Left lung (tissue), 10 donors: ENCODE results near the gene CWC25. TPM values are rescaled to one million over a fixed set of nuclear protein-coding genes. Genes with fewer than 3 reads are reported as not detected.

Experiments used
- ATAC-seq: fragments of 200-7000 bp; cut with Tn5 transposase; one replicate; pipeline ENCODE4 v1.9.1; 2020; ENCODE audit warnings: moderate library complexity
- DNase-seq, 4 donors: peaks; one replicate each; pipeline ENCODE4 v3.0.0-alpha.2; 2013 to 2020
- H3K27ac ChIP-seq, 2 donors: fragments of 200-600 bp; sonication (generic) in 1 of 2; one replicate each; pipeline versions ENCODE4 v1.5.0 to v1.8.0; 2020 to 2021
- H3K27me3 ChIP-seq, 2 donors: fragments of 200-600 bp; sonication (generic) in 1 of 2; one replicate each; pipeline versions ENCODE4 v1.5.0 to v1.8.0; 2020 to 2021
- H3K36me3 ChIP-seq, 2 donors: fragments of 200-600 bp; sonication (generic) in 1 of 2; one replicate each; pipeline versions ENCODE4 v1.5.0 to v1.8.0; 2020 to 2021
- H3K4me1 ChIP-seq, 2 donors: fragments of 200-600 bp; one replicate each; pipeline ENCODE4 v1.8.0; 2021
- H3K4me3 ChIP-seq, 2 donors: fragments of 200-600 bp; sonication (generic) in 1 of 2; one replicate each; pipeline versions ENCODE4 v1.5.0 to v1.8.0; 2020 to 2021; ENCODE audit warnings: mild to moderate bottlenecking in 1 of 2
- H3K9me3 ChIP-seq, 2 donors: fragments of 200-600 bp; sonication (generic) in 1 of 2; one replicate each; pipeline versions ENCODE4 v1.5.0 to v1.8.0; 2020 to 2021
- intact Hi-C, 2 donors: fragments of 100-400 bp; cut with DNase I; formaldehyde crosslinking; loops; one replicate each; pipeline versions ENCODE4 v1.11.2 to v1.14.2; 2022
- polyA plus RNA-seq, 6 donors: library from polyadenylated mRNA; unstranded; fragments of 120-200 nt; gene quantifications; one replicate each; pipeline ENCODE4 v1.2.1, GENCODE V29; 2013; ENCODE audit not compliant: insufficient read length in 6 of 6
- total RNA-seq, 2 donors: library from RNA; stranded (reverse); fragmentation: NEBNext Ultra II Directional; extraction: Animal tissue kit (Norgen Biotek cat#: 25700); gene quantifications; one replicate each; pipeline ENCODE4 v1.2.1, GENCODE V29; 2021
- TF ChIP-seq, protein P1 (sequence below), 2 donors: fragments of 200-600 bp; sonication (generic) in 1 of 2; IDR thresholded peaks; one replicate each; pipeline versions ENCODE4 v1.5.0 to v1.8.0; 2021; ENCODE audit warnings: antibody characterized with exemption in 2 of 2
- donor health status: DM: no; HTN: yes; CAD: no.
- donor health status: DM: no; HTN: no; CAD: no.

CWC25 gene
- total and polyA plus RNA-seq, 8 donors: 15.0 to 29.3 (median 25.6) TPM

DNA sequence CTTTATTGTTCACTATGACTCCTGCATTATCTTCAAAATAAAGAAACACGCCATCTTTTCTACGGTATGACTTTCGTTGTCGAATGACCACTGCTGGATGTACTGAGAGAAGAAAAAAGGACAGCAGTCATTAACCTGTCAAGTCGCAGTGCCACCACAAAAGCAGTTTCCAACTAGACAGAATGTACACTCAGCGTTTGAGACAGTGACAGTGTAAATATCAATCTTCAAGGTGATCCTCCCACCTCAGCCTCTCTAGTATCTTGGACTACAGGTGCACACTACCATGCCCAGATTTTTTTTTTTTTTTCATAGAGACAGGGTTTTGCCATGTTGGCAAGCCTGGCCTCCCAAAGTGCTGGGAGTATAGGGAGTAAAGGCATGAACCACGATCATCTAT lies 25.3 kb upstream of the CWC25 start:
- Histone ChIP-seq H3K4me1 (peaks cover 19 to 41% of the 10 kb centered on the region in 2 donors), H3K36me3 (peaks cover 0 to 66% of the 10 kb centered on the region in 2 donors), H3K27ac (no peak overlapping the region), H3K27me3 (no peaks in the 10 kb centered on the region), H3K4me3 (peak overlapping the region in 1 of 2 donors; percentile 72), H3K9me3 (no peaks in the 10 kb centered on the region)
- no peak for ATAC-seq
- no peak for DNase-seq
- intact Hi-C loops: no loop called here
- TF ChIP-seq, protein P1, sequence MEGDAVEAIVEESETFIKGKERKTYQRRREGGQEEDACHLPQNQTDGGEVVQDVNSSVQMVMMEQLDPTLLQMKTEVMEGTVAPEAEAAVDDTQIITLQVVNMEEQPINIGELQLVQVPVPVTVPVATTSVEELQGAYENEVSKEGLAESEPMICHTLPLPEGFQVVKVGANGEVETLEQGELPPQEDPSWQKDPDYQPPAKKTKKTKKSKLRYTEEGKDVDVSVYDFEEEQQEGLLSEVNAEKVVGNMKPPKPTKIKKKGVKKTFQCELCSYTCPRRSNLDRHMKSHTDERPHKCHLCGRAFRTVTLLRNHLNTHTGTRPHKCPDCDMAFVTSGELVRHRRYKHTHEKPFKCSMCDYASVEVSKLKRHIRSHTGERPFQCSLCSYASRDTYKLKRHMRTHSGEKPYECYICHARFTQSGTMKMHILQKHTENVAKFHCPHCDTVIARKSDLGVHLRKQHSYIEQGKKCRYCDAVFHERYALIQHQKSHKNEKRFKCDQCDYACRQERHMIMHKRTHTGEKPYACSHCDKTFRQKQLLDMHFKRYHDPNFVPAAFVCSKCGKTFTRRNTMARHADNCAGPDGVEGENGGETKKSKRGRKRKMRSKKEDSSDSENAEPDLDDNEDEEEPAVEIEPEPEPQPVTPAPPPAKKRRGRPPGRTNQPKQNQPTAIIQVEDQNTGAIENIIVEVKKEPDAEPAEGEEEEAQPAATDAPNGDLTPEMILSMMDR (IDR thresholded peaks at IDR 0.05): no peak

DNA sequence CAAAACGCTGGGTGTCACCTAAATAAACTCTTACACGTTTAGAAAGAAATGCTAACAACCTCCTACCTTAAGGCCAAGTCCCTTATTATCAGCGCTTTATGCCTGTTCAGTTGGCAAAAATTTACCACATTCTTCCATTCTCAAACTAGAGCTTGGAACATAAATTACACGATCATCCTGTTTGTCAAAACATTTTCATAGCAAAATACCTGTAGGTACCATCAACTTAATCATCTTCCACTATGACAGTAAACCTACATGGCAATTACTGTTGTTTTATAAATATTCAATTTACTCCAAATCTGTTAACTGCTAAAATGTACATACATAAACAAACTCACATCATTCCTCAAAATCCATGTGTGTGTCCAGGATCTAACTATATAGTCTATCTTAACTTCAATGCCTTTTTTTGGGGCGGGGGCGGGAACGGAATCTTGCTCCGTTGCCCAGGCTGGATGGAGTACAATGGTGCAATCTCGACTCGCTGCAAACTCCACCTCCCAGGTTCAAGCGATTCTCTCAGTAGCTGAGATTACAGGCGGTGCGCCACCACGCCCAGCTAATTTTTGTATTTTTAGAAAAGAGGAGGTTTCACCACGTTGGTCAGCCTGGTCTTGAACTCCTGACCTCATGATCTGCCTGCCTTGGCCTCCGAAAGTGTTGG lies 24.0 kb upstream of the CWC25 start:
- no peak for DNase-seq
- no peak overlapping the region for H3K27ac ChIP-seq
- peaks cover 0 to 66% of the 10 kb centered on the region in 2 donors for H3K36me3 ChIP-seq
- no peak for ATAC-seq
- TF ChIP-seq, protein P1 (IDR thresholded peaks at IDR 0.05): no peak
- no peak overlapping the region for H3K4me3 ChIP-seq
- H3K4me1 ChIP-seq: peaks cover 19 to 34% of the 10 kb centered on the region in 2 donors
- no peaks in the 10 kb centered on the region for H3K9me3 ChIP-seq
- intact Hi-C loops: no loop called here
- H3K27me3 ChIP-seq: no peaks in the 10 kb centered on the region

DNA sequence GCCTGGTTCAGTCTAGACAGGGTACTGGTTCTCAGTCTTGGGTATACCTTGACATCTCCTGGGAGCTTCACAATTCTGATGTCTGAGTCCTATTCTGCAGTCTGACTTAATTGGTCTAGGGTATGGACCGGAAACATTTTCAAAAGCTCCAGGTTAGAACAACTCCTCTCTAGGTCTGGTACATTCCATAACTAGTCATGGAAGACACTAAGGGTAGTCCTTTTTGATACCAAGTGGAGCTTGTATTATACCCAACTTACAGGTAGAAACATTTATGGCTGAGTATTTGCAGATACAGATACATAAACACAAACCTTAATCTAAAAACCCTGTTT lies 23.4 kb upstream of the CWC25 start:
- TF ChIP-seq, protein P1 (IDR thresholded peaks at IDR 0.05): no peak
- Histone ChIP-seq H3K4me3 (no peak overlapping the region), H3K4me1 (peaks cover 19 to 34% of the 10 kb centered on the region in 2 donors), H3K27me3 (no peaks in the 10 kb centered on the region), H3K36me3 (peaks cover 0 to 66% of the 10 kb centered on the region in 2 donors), H3K9me3 (no peaks in the 10 kb centered on the region), H3K27ac (no peak overlapping the region)
- intact Hi-C loops: no loop called here
- no peak for ATAC-seq
- DNase-seq: no peak

DNA sequence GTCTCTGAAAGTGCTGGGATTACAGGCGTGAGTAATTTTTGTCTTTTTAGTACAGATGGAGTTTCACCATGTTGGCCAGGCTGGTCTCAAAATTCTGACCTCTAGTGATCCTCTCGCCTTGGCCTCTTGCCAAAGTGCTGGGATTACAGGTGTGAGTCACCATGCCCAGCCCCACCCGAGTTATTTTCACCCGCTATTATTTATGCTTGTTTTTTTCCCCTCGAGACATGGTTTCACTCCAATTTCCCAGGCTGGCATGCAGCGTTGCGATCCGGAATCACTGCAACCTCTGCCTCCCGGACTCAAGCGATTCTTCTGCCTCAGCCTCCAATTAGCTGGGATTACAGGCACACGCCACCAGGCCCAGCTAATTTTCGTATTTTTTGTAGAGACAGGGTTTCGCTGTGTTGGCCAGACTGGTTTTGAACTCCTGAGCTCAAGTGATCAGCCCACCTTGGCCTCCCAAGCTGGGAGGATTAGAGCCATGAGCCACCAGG lies 19.2 kb upstream of the CWC25 start:
- intact Hi-C loops: no loop called here
- ATAC-seq: no peak
- TF ChIP-seq, protein P1 (IDR thresholded peaks at IDR 0.05): no peak

DNA sequence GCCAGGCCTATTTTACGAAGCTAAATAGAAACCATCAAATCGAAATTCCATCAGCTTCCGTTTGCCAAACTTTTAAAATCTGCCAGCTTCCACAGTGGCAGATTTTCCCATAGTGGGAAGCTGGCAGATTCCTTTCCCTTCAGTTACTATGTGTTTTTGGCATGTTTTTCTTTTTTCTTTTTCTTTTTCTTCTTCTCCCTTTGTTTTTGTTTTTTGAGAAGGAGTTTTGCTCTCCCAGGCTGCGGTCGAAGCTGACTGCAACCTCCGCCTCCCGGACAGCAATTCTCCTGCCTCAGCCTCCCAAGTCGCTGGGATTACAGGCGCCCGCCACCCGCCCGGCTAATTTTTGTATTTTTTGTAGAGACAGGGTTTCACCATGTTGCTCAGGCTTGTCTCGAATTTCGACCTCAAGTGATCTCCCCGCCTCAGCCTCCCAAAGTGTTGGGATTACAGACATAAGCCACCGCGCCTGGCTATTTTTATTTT lies 684 bp upstream of the CWC25 start:
- H3K36me3 ChIP-seq: peaks cover 0 to 11% of the 10 kb centered on the region in 2 donors
- H3K27me3 ChIP-seq: no peaks in the 10 kb centered on the region
- intact Hi-C loops: no loop called here
- no peak for DNase-seq
- H3K27ac ChIP-seq: peak overlapping the region; percentile 94 to 95
- ATAC-seq: no peak
- peak overlapping the region; percentile 84 to 91 for H3K4me3 ChIP-seq
- no peaks in the 10 kb centered on the region for H3K9me3 ChIP-seq
- TF ChIP-seq, protein P1 (IDR thresholded peaks at IDR 0.05): no peak
- H3K4me1 ChIP-seq: peaks cover 11 to 35% of the 10 kb centered on the region in 2 donors

More for the DNA sequence above, 19.2 kb upstream of the CWC25 start:
- H3K27ac ChIP-seq: no peak overlapping the region
- peaks cover 0 to 31% of the 10 kb centered on the region in 2 donors for H3K36me3 ChIP-seq
- peaks cover 0 to under 1% of the 10 kb centered on the region in 2 donors for H3K4me1 ChIP-seq
- H3K4me3 ChIP-seq: no peak overlapping the region
- H3K9me3 ChIP-seq: no peaks in the 10 kb centered on the region
- H3K27me3 ChIP-seq: no peaks in the 10 kb centered on the region
- DNase-seq: no peak
